HG02981 (cell line): ENCODE data around the gene TRAPPC12.
A peak's percentile ranks its signal among the peaks of the same experiment; 100 is the strongest.
"Not testable (repeated sequence)": the region's sequence is repeated elsewhere in the genome, so short reads cannot be mapped to it uniquely, and the experiment has no call there.

Source experiments
- ATAC-seq: cut with Tn5 transposase; IDR thresholded peaks from one replicate; pipeline ENCODE4 v1.9.1; 2021; ENCODE audit warnings: mild to moderate bottlenecking, moderate library complexity; ENCODE audit not compliant: unreplicated experiment

TRAPPC12 gene

GRCh38 chr2:3451926-3452671 is 72.6 kb downstream of the TRAPPC12 start:
- ATAC-seq = no peak

- no peak for ATAC-seq
Observed at GRCh38 chr2:3453190-3453999, 73.9 kb downstream of the TRAPPC12 start.

GRCh38 chr2:3454005-3454404 is 74.5 kb downstream of the TRAPPC12 start:
- ATAC-seq = not testable (repeated sequence)

- ATAC-seq = no peak
Observed at GRCh38 chr2:3454802-3455201, 75.3 kb downstream of the TRAPPC12 start.

GRCh38 chr2:3456125-3456524 is 76.6 kb downstream of the TRAPPC12 start:
- ATAC-seq = no peak

GRCh38 chr2:3457524-3458395 is 78.3 kb downstream of the TRAPPC12 start:
- no peak for ATAC-seq

- ATAC-seq = no peak
Observed at GRCh38 chr2:3458396-3459184, 79.1 kb downstream of the TRAPPC12 start.

- no peak for ATAC-seq
Observed at GRCh38 chr2:3459185-3460015, 79.9 kb downstream of the TRAPPC12 start.

- no peak for ATAC-seq
Observed at GRCh38 chr2:3460156-3460555, 80.7 kb downstream of the TRAPPC12 start.

- ATAC-seq = no peak
Observed at GRCh38 chr2:3460831-3461800, 81.6 kb downstream of the TRAPPC12 start.

GRCh38 chr2:3461801-3462492 is 82.5 kb downstream of the TRAPPC12 start:
- ATAC-seq = peak; percentile 80

GRCh38 chr2:3462493-3463104 is 83.1 kb downstream of the TRAPPC12 start:
- ATAC-seq = no peak

- no peak for ATAC-seq
Observed at GRCh38 chr2:3463186-3463835, 83.8 kb downstream of the TRAPPC12 start.

GRCh38 chr2:3463944-3464343 is 84.5 kb downstream of the TRAPPC12 start:
- no peak for ATAC-seq

GRCh38 chr2:3464401-3465005 is 85.0 kb downstream of the TRAPPC12 start:
- ATAC-seq = no peak

GRCh38 chr2:3465328-3465727 is 85.8 kb downstream of the TRAPPC12 start:
- ATAC-seq = no peak
